ENCODE data around the gene BCAR3.

BCAR3 gene

GRCh38 chr1:93701629-93702028 lies 20.0 kb upstream of the BCAR3 start:
- H2BK12ac ChIP-seq (ENCODE audit: low read length), result peak overlapping the region; percentile 98

DNA sequence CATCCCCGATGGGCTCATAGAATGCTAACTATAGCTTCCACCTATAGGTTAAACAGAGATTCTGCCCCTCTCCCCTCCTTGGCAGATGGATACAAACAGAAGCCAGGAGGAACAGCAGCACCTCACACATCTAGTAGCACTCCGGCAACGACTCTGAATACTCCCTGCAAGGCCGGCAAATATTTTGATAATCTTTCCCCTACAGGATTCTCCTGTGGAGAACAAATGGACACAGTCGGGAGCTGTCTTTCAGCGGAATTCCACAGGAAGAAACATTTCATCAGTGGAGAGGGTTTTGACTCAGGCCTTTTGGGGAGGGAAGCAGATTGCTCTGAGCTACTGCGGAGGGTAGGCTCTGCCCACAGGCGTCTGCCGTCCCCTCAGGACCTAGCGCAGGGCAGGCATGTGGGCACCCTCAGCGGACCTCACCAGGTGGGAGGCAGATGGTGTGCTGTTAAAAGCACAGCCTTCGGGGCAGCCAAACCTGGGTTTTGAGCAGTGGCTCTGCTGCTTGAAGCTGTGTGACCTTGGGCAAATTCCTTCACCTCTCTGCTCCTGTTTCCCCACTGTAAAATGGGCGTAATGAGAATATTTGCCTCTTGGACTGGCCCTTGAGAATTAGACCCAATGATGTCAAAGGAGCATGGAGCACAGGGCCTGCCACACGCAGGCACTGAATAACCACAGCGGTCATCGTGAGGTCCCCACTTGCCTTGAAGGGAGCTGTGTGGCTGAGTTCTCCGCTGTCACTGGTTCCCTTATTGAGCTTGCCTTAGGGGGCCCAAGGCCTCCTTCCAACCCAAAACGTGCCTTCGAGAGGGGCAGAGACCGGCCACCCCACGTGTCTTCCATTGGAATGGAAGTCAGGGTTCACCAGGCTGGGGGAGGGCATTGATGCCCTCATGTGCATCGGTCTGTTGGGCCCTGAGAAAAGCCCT lies 19.2 kb upstream of the BCAR3 start:
- H3K79me2 ChIP-seq (ENCODE audit: control insufficient read depth, insufficient read depth, low read length, poor library complexity), result peaks cover 8% of the 10 kb centered on the region
- peak overlapping the region; percentile 98 for H2BK120ac ChIP-seq (ENCODE audit: insufficient read depth, low read length, poor library complexity)
- H3K23ac ChIP-seq (ENCODE audit: low read length), result no peak overlapping the region
- H3K18ac ChIP-seq (ENCODE audit: low read length), result peak overlapping the region; percentile 90
- H3K4ac ChIP-seq (ENCODE audit: low read depth, low read length), result peak overlapping the region; percentile 65
- H3K14ac ChIP-seq (ENCODE audit: low read length), result peak overlapping the region; percentile 93
- no peak overlapping the region for H3K4me2 ChIP-seq (ENCODE audit: low read length)
- H3K79me1 ChIP-seq (ENCODE audit: low read length), result peaks cover 30% of the 10 kb centered on the region
- H4K8ac ChIP-seq (ENCODE audit: low read depth, low read length), result peak overlapping the region; percentile 80
- no peak overlapping the region for H4K12ac ChIP-seq (ENCODE audit: low read depth, low read length)
- H2BK5ac ChIP-seq (ENCODE audit: low read depth, low read length, poor library complexity), result peak overlapping the region; percentile 93
- no peak overlapping the region for H3K9ac ChIP-seq (ENCODE audit: low read length)
- peak overlapping the region; percentile 94 for H2AK5ac ChIP-seq (ENCODE audit: low read length)
- WGBS (ENCODE audit: extremely low coverage, insufficient coverage, insufficient read length), result no CpG with 5 or more reads among the region's 22 CpGs
- peak; percentile 98 to 99 for DNase-seq
- H3K4me1 ChIP-seq (ENCODE audit: control insufficient read depth in 1 of 2, insufficient read depth in 2 of 2, low read length in 2 of 2), result peaks cover 29 to 31% of the 10 kb centered on the region in 2 experiments
- H3K36me3 ChIP-seq (ENCODE audit: control insufficient read depth in 1 of 2, insufficient read depth in 2 of 2, low read length in 2 of 2), result no peaks in the 10 kb centered on the region
- H3K9me3 ChIP-seq (ENCODE audit: insufficient read depth, low read depth, low read length), result no peaks in the 10 kb centered on the region
- peak overlapping the region; percentile 99 for H4K91ac ChIP-seq (ENCODE audit: low read depth, low read length)
- peak overlapping the region; percentile 85 for H2BK12ac ChIP-seq (ENCODE audit: low read length)
- H2AFZ ChIP-seq (ENCODE audit: insufficient read depth, low read length, poor library complexity), result peak overlapping the region; percentile 33
- H3K27me3 ChIP-seq (ENCODE audit: insufficient read depth, low read length), result no peaks in the 10 kb centered on the region
- peak overlapping the region; percentile 81 for H3K27ac ChIP-seq (ENCODE audit: low read depth, low read length)
- no peak overlapping the region for H3K4me3 ChIP-seq (ENCODE audit: low read depth, low read length)

More at GRCh38 chr1:93701629-93702028, 20.0 kb upstream of the BCAR3 start:
- H3K9ac ChIP-seq (ENCODE audit: low read length), result no peak overlapping the region
- H3K14ac ChIP-seq (ENCODE audit: low read length), result peak overlapping the region; percentile 93
- peak overlapping the region; percentile 99 for H4K91ac ChIP-seq (ENCODE audit: low read depth, low read length)
- H3K79me2 ChIP-seq (ENCODE audit: control insufficient read depth, insufficient read depth, low read length, poor library complexity), result peaks cover 8% of the 10 kb centered on the region
- H3K27me3 ChIP-seq (ENCODE audit: insufficient read depth, low read length), result no peaks in the 10 kb centered on the region
- no peaks in the 10 kb centered on the region for H3K9me3 ChIP-seq (ENCODE audit: insufficient read depth, low read depth, low read length)
- no peak overlapping the region for H3K4me3 ChIP-seq (ENCODE audit: low read depth, low read length)
- peaks cover 27 to 31% of the 10 kb centered on the region in 2 experiments for H3K4me1 ChIP-seq (ENCODE audit: control insufficient read depth in 1 of 2, insufficient read depth in 2 of 2, low read length in 2 of 2)
- peak; percentile 97 to 98 for DNase-seq
- peak overlapping the region; percentile 98 for H2BK120ac ChIP-seq (ENCODE audit: insufficient read depth, low read length, poor library complexity)
- H2AK5ac ChIP-seq (ENCODE audit: low read length), result no peak overlapping the region
- no peak overlapping the region for H3K23ac ChIP-seq (ENCODE audit: low read length)
- no peak overlapping the region for H4K12ac ChIP-seq (ENCODE audit: low read depth, low read length)
- H3K4ac ChIP-seq (ENCODE audit: low read depth, low read length), result peak overlapping the region; percentile 91
- H3K79me1 ChIP-seq (ENCODE audit: low read length), result peaks cover 30% of the 10 kb centered on the region
- H2BK5ac ChIP-seq (ENCODE audit: low read depth, low read length, poor library complexity), result peak overlapping the region; percentile 93
- H2AFZ ChIP-seq (ENCODE audit: insufficient read depth, low read length, poor library complexity), result no peak overlapping the region
- peak overlapping the region; percentile 89 for H3K18ac ChIP-seq (ENCODE audit: low read length)
- no peaks in the 10 kb centered on the region for H3K36me3 ChIP-seq (ENCODE audit: control insufficient read depth in 1 of 2, insufficient read depth in 2 of 2, low read length in 2 of 2)
- H3K27ac ChIP-seq (ENCODE audit: low read depth, low read length), result peak overlapping the region; percentile 81
- H4K8ac ChIP-seq (ENCODE audit: low read depth, low read length), result peak overlapping the region; percentile 73
- no peak overlapping the region for H3K4me2 ChIP-seq (ENCODE audit: low read length)

GRCh38 chr1:93699503-93700168 lies 18.0 kb upstream of the BCAR3 start:
- DNase-seq, result no peak
- Histone ChIP-seq H4K12ac (ENCODE audit: low read depth, low read length) (no peak overlapping the region), H3K4ac (ENCODE audit: low read depth, low read length) (no peak overlapping the region), H2AK5ac (ENCODE audit: low read length) (no peak overlapping the region), H3K14ac (ENCODE audit: low read length) (no peak overlapping the region), H3K4me3 (ENCODE audit: low read depth, low read length) (no peak overlapping the region), H3K9me3 (ENCODE audit: insufficient read depth, low read depth, low read length) (no peaks in the 10 kb centered on the region), H3K18ac (ENCODE audit: low read length) (no peak overlapping the region), H3K23ac (ENCODE audit: low read length) (no peak overlapping the region), H3K4me1 (ENCODE audit: control insufficient read depth in 1 of 2, insufficient read depth in 2 of 2, low read length in 2 of 2) (peaks cover 31 to 34% of the 10 kb centered on the region in 2 experiments), H4K91ac (ENCODE audit: low read depth, low read length) (peak overlapping the region; percentile 32), H2BK12ac (ENCODE audit: low read length) (peak overlapping the region; percentile 81), H3K27ac (ENCODE audit: low read depth, low read length) (no peak overlapping the region), H3K79me1 (ENCODE audit: low read length) (peaks cover 30% of the 10 kb centered on the region), H3K79me2 (ENCODE audit: control insufficient read depth, insufficient read depth, low read length, poor library complexity) (peaks cover 8% of the 10 kb centered on the region), H3K36me3 (ENCODE audit: control insufficient read depth in 1 of 2, insufficient read depth in 2 of 2, low read length in 2 of 2) (no peaks in the 10 kb centered on the region), H2AFZ (ENCODE audit: insufficient read depth, low read length, poor library complexity) (no peak overlapping the region), H4K8ac (ENCODE audit: low read depth, low read length) (no peak overlapping the region), H2BK5ac (ENCODE audit: low read depth, low read length, poor library complexity) (no peak overlapping the region), H3K4me2 (ENCODE audit: low read length) (no peak overlapping the region), H2BK120ac (ENCODE audit: insufficient read depth, low read length, poor library complexity) (no peak overlapping the region), H3K27me3 (ENCODE audit: insufficient read depth, low read length) (no peaks in the 10 kb centered on the region), H3K9ac (ENCODE audit: low read length) (no peak overlapping the region)
- no CpG with 5 or more reads among the region's 5 CpGs for WGBS (ENCODE audit: extremely low coverage, insufficient coverage, insufficient read length)

GRCh38 chr1:93699049-93699384 lies 17.4 kb upstream of the BCAR3 start:
- Histone ChIP-seq H4K91ac (ENCODE audit: low read depth, low read length) (peak overlapping the region; percentile 32), H3K79me2 (ENCODE audit: control insufficient read depth, insufficient read depth, low read length, poor library complexity) (peaks cover 8% of the 10 kb centered on the region), H3K4me1 (ENCODE audit: control insufficient read depth in 1 of 2, insufficient read depth in 2 of 2, low read length in 2 of 2) (peaks cover 29 to 32% of the 10 kb centered on the region in 2 experiments), H3K4me3 (ENCODE audit: low read depth, low read length) (no peak overlapping the region), H3K14ac (ENCODE audit: low read length) (no peak overlapping the region), H2AFZ (ENCODE audit: insufficient read depth, low read length, poor library complexity) (no peak overlapping the region), H3K79me1 (ENCODE audit: low read length) (peaks cover 29% of the 10 kb centered on the region), H3K9ac (ENCODE audit: low read length) (no peak overlapping the region), H3K27ac (ENCODE audit: low read depth, low read length) (no peak overlapping the region), H2BK12ac (ENCODE audit: low read length) (peak overlapping the region; percentile 56), H3K9me3 (ENCODE audit: insufficient read depth, low read depth, low read length) (no peaks in the 10 kb centered on the region), H3K23ac (ENCODE audit: low read length) (no peak overlapping the region), H3K18ac (ENCODE audit: low read length) (no peak overlapping the region), H4K12ac (ENCODE audit: low read depth, low read length) (no peak overlapping the region), H2BK5ac (ENCODE audit: low read depth, low read length, poor library complexity) (no peak overlapping the region), H4K8ac (ENCODE audit: low read depth, low read length) (no peak overlapping the region), H3K4me2 (ENCODE audit: low read length) (no peak overlapping the region), H3K4ac (ENCODE audit: low read depth, low read length) (no peak overlapping the region), H3K27me3 (ENCODE audit: insufficient read depth, low read length) (no peaks in the 10 kb centered on the region), H3K36me3 (ENCODE audit: control insufficient read depth in 1 of 2, insufficient read depth in 2 of 2, low read length in 2 of 2) (no peaks in the 10 kb centered on the region), H2BK120ac (ENCODE audit: insufficient read depth, low read length, poor library complexity) (no peak overlapping the region), H2AK5ac (ENCODE audit: low read length) (no peak overlapping the region)
- no peak for DNase-seq
- no CpG with 5 or more reads among the region's 5 CpGs for WGBS (ENCODE audit: extremely low coverage, insufficient coverage, insufficient read length)
